GM12878 (cell line): Measurements from ENCODE around the gene LMTK2. TPM values are rescaled to one million over a fixed set of nuclear protein-coding genes. Genes with fewer than 3 reads are reported as not detected.

ENCODE experiments used
- BACH1 ChIP-seq: fragments of 450-650 bp; IDR thresholded peaks from 2 replicates; pipeline ENCODE4 v1.6.1; 2017; ENCODE audit warnings: mild to moderate bottlenecking, borderline replicate concordance
- BCL3 ChIP-seq: IDR thresholded peaks from 2 replicates; pipeline ENCODE4 v1.6.1; 2011; ENCODE audit warnings: borderline replicate concordance, low read depth, mild to moderate bottlenecking, moderate library complexity, low read length; ENCODE audit not compliant: insufficient read depth, poor library complexity, severe bottlenecking
- FOS ChIP-seq: IDR thresholded peaks from 3 replicates; pipeline ENCODE4 v1.6.1; 2011; ENCODE audit warnings: borderline replicate concordance; ENCODE audit not compliant: insufficient read length; ENCODE audit errors: extremely low read depth
- FOXM1 ChIP-seq: IDR thresholded peaks from 2 replicates; pipeline ENCODE4 v1.6.1; 2012; ENCODE audit warnings: low read depth, mild to moderate bottlenecking, inconsistent platforms, low read length, moderate library complexity
- IKZF1 ChIP-seq: fragments of 450-650 bp; conservative IDR thresholded peaks from 2 replicates; pipeline ENCODE4 v1.6.1; 2017; ENCODE audit warnings: antibody characterized with exemption, mild to moderate bottlenecking
- MXI1 ChIP-seq: fragments of 150-350 bp; IDR thresholded peaks from 2 replicates; pipeline ENCODE4 v1.6.1; 2011; ENCODE audit warnings: low read depth, mild to moderate bottlenecking, inconsistent platforms, low read length, improper control_type of control experiment
- PKNOX1 ChIP-seq: fragments of 450-650 bp; IDR thresholded peaks from 2 replicates; pipeline ENCODE4 v1.6.1; 2016; ENCODE audit warnings: mild to moderate bottlenecking
- RAD21 ChIP-seq: IDR thresholded peaks from 2 replicates; pipeline ENCODE4 v1.6.1; 2011; ENCODE audit warnings: mild to moderate bottlenecking, low read depth, low read length, moderate library complexity; ENCODE audit not compliant: insufficient read depth
- SREBF2 ChIP-seq: IDR thresholded peaks from 2 replicates; pipeline ENCODE4 v1.6.1; 2012; ENCODE audit warnings: mild to moderate bottlenecking, low read length
- SRF ChIP-seq, 2 experiments: IDR thresholded peaks; 2 replicates each; pipeline ENCODE4 v1.6.1; 2011; ENCODE audit warnings: low read depth in 2 of 2, low read length in 2 of 2, mild to moderate bottlenecking in 1 of 2, moderate library complexity in 1 of 2
- SUZ12 ChIP-seq: fragments of 200-600 bp; sonication (generic); IDR thresholded peaks from one replicate; pipeline ENCODE4 v1.6.1; 2018; ENCODE audit warnings: antibody characterized with exemption, mild to moderate bottlenecking; ENCODE audit not compliant: unreplicated experiment
- TCF3 ChIP-seq: IDR thresholded peaks from 2 replicates; pipeline ENCODE4 v1.6.1; 2012; ENCODE audit warnings: low read depth, mild to moderate bottlenecking, low read length, borderline replicate concordance; ENCODE audit not compliant: insufficient read depth
- USF2 ChIP-seq: IDR thresholded peaks from 2 replicates; pipeline ENCODE4 v1.6.1; 2011; ENCODE audit warnings: low read depth, low read length, improper control_type of control experiment, borderline replicate concordance
- ZNF384 ChIP-seq: IDR thresholded peaks from 2 replicates; pipeline ENCODE4 v1.6.1; 2012; ENCODE audit warnings: low read depth, mild to moderate bottlenecking, low read length, improper control_type of control experiment, borderline replicate concordance
- ZSCAN29 ChIP-seq: fragments of 450-650 bp; IDR thresholded peaks from 2 replicates; pipeline ENCODE4 v1.6.1; 2017; ENCODE audit warnings: mild to moderate bottlenecking, moderate library complexity
- polyA plus RNA-seq, 11 experiments: library from polyadenylated mRNA; depleted of rRNA in 4 of 11; unstranded in 6 of 11; stranded (reverse) in 5 of 11; fragments of >200 nt; fragmentation: Nextera tagmentation in 4 of 11; fragmentation: Illumina TruSeq in 1 of 11; extraction: Ambion mirVana in 4 of 11; extraction: Trizol in 1 of 11; gene quantifications; 1 replicate in 1 of 11; 2 replicates in 10 of 11; pipeline versions ENCODE4 v1.2.1 to v1.2.3, GENCODE V29; 2011 to 2016; ENCODE audit warnings: inconsistent platforms in 2 of 11, missing spikeins in 2 of 11, low read depth in 1 of 11
- total RNA-seq, 4 experiments: library from RNA; depleted of rRNA in 3 of 4; stranded (reverse); fragments of >200 nt in 3 of 4; fragmentation: Illumina TruSeq in 1 of 4; extraction: Trizol in 1 of 4; gene quantifications; 2 replicates each; pipeline versions ENCODE4 v1.2.1 to v1.2.3, GENCODE V29; 2013 to 2021
- TF ChIP-seq, protein P1 (sequence below): fragments of 450-650 bp; IDR thresholded peaks from 2 replicates; pipeline ENCODE4 v1.6.1; 2017; ENCODE audit warnings: mild to moderate bottlenecking, moderate library complexity
- TF ChIP-seq, protein P2 (sequence below): fragments of 450-650 bp; IDR thresholded peaks from 2 replicates; pipeline ENCODE4 v1.6.1; 2018; ENCODE audit warnings: mild to moderate bottlenecking, low read depth, moderate library complexity; ENCODE audit not compliant: partially characterized antibody

LMTK2 gene
- total and polyA plus RNA-seq, 10 of the 15 experiments (the other 5 are each of a cell fraction or from before 2014, with no cell fraction given) = 0.68 to 8.7 (median 4.6) TPM

- TF ChIP-seq SRF (IDR thresholded peaks at IDR 0.05; ENCODE audit: low read depth in 2 of 2, low read length in 2 of 2) = peak; percentile 27 to 74; a peak in 2 of 4 replicates
- TF ChIP-seq IKZF1 = peak; percentile 84
- TF ChIP-seq, protein P1, sequence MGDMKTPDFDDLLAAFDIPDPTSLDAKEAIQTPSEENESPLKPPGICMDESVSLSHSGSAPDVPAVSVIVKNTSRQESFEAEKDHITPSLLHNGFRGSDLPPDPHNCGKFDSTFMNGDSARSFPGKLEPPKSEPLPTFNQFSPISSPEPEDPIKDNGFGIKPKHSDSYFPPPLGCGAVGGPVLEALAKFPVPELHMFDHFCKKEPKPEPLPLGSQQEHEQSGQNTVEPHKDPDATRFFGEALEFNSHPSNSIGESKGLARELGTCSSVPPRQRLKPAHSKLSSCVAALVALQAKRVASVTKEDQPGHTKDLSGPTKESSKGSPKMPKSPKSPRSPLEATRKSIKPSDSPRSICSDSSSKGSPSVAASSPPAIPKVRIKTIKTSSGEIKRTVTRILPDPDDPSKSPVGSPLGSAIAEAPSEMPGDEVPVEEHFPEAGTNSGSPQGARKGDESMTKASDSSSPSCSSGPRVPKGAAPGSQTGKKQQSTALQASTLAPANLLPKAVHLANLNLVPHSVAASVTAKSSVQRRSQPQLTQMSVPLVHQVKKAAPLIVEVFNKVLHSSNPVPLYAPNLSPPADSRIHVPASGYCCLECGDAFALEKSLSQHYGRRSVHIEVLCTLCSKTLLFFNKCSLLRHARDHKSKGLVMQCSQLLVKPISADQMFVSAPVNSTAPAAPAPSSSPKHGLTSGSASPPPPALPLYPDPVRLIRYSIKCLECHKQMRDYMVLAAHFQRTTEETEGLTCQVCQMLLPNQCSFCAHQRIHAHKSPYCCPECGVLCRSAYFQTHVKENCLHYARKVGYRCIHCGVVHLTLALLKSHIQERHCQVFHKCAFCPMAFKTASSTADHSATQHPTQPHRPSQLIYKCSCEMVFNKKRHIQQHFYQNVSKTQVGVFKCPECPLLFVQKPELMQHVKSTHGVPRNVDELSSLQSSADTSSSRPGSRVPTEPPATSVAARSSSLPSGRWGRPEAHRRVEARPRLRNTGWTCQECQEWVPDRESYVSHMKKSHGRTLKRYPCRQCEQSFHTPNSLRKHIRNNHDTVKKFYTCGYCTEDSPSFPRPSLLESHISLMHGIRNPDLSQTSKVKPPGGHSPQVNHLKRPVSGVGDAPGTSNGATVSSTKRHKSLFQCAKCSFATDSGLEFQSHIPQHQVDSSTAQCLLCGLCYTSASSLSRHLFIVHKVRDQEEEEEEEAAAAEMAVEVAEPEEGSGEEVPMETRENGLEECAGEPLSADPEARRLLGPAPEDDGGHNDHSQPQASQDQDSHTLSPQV = no peak
- TF ChIP-seq SUZ12 = no peak
- TF ChIP-seq USF2 = peak; percentile 49
- peak; percentile 93 for TF ChIP-seq TCF3
- no peak for TF ChIP-seq PKNOX1
- peak; percentile 88 for TF ChIP-seq MXI1
- peak; percentile 92 for TF ChIP-seq FOXM1
- no peak for TF ChIP-seq ZSCAN29
- TF ChIP-seq, protein P2, sequence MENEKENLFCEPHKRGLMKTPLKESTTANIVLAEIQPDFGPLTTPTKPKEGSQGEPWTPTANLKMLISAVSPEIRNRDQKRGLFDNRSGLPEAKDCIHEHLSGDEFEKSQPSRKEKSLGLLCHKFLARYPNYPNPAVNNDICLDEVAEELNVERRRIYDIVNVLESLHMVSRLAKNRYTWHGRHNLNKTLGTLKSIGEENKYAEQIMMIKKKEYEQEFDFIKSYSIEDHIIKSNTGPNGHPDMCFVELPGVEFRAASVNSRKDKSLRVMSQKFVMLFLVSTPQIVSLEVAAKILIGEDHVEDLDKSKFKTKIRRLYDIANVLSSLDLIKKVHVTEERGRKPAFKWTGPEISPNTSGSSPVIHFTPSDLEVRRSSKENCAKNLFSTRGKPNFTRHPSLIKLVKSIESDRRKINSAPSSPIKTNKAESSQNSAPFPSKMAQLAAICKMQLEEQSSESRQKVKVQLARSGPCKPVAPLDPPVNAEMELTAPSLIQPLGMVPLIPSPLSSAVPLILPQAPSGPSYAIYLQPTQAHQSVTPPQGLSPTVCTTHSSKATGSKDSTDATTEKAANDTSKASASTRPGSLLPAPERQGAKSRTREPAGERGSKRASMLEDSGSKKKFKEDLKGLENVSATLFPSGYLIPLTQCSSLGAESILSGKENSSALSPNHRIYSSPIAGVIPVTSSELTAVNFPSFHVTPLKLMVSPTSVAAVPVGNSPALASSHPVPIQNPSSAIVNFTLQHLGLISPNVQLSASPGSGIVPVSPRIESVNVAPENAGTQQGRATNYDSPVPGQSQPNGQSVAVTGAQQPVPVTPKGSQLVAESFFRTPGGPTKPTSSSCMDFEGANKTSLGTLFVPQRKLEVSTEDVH = no peak
- TF ChIP-seq BCL3 = peak; percentile 94
- TF ChIP-seq SREBF2 = 0 out of 2 replicates have a peak, but pooled peaks have one; percentile 29
- 0 out of 2 replicates have a peak, but pooled peaks have one; percentile 5 for TF ChIP-seq RAD21
- TF ChIP-seq BACH1 = peak; percentile 96
- peak; percentile 15; the same call in 1 of the 2 replicates for TF ChIP-seq ZNF384
- no peak for TF ChIP-seq FOS
Measured at GRCh38 chr7:98202367-98203195, 95.9 kb downstream of the LMTK2 start (continued).
